DOHH2 (cell line): Measurements from ENCODE around the gene SUFU.
A peak's percentile ranks its signal among the peaks of the same experiment; 100 is the strongest.

Experiments
- H3F3A ChIP-seq: fragments of 200-600 bp; sonication (generic), shearing (Covaris generic); 2 replicates; pipeline ENCODE4 v1.6.0; 2016; ENCODE audit warnings: antibody characterized with exemption, mild to moderate bottlenecking; ENCODE audit not compliant: control insufficient read depth, insufficient read depth
- H3K27ac ChIP-seq: fragments of 200-600 bp; sonication (generic); 2 replicates; pipeline ENCODE4 v1.5.1; 2014; ENCODE audit warnings: low read depth, mild to moderate bottlenecking, low read length, moderate library complexity
- H3K27me3 ChIP-seq: fragments of 200-600 bp; sonication (generic); 2 replicates; pipeline ENCODE4 v1.6.1; 2014; ENCODE audit warnings: mild to moderate bottlenecking, low read length, mixed read lengths; ENCODE audit not compliant: control insufficient read depth
- H3K36me3 ChIP-seq: fragments of 200-600 bp; sonication (generic); 2 replicates; pipeline ENCODE4 v1.6.1; 2014; ENCODE audit warnings: mild to moderate bottlenecking, low read length, moderate library complexity, mixed read lengths; ENCODE audit not compliant: control insufficient read depth
- H3K4me1 ChIP-seq: fragments of 200-600 bp; sonication (generic); 2 replicates; pipeline ENCODE4 v1.6.1; 2014; ENCODE audit warnings: mild to moderate bottlenecking, low read length, mixed read lengths; ENCODE audit not compliant: control insufficient read depth
- H3K4me2 ChIP-seq: fragments of 200-600 bp; sonication (generic); 2 replicates; pipeline ENCODE4 v1.6.0; 2014; ENCODE audit warnings: mild to moderate bottlenecking, low read length, moderate library complexity
- H3K4me3 ChIP-seq: fragments of 200-600 bp; sonication (generic); 2 replicates; pipeline ENCODE4 v1.5.1; 2014; ENCODE audit warnings: mild to moderate bottlenecking, low read length, mixed read lengths
- H3K79me2 ChIP-seq: fragments of 200-600 bp; sonication (generic); 2 replicates; pipeline ENCODE4 v1.6.1; 2014; ENCODE audit warnings: mild to moderate bottlenecking, low read length, mixed read lengths; ENCODE audit not compliant: control insufficient read depth
- H3K9me2 ChIP-seq: fragments of 200-600 bp; sonication (generic); replicated peaks from 2 replicates; pipeline ENCODE4 v1.6.1; 2014; ENCODE audit warnings: mild to moderate bottlenecking, low read length, mixed read lengths; ENCODE audit not compliant: control insufficient read depth
- H3K9me3 ChIP-seq: fragments of 200-600 bp; sonication (generic); 2 replicates; pipeline ENCODE4 v1.6.1; 2014; ENCODE audit warnings: antibody characterized with exemption, low read length, mixed read lengths; ENCODE audit not compliant: control insufficient read depth, insufficient read depth
- H4K20me1 ChIP-seq: fragments of 200-600 bp; sonication (generic); 2 replicates; pipeline ENCODE4 v1.6.0; 2014; ENCODE audit warnings: low read depth, mild to moderate bottlenecking, antibody characterized with exemption, low read length, moderate library complexity; ENCODE audit not compliant: control insufficient read depth, insufficient read depth
- EZH2phosphoT487 ChIP-seq: fragments of 200-600 bp; sonication (generic); IDR thresholded peaks from 2 replicates; pipeline ENCODE4 v1.6.1; 2017; ENCODE audit warnings: borderline replicate concordance, mild to moderate bottlenecking, antibody characterized with exemption, low read length, moderate library complexity, mixed read lengths
- TF ChIP-seq, protein P1 (sequence below): fragments of 200-600 bp; sonication (generic); IDR thresholded peaks from one replicate; pipeline ENCODE4 v1.5.1; 2014; ENCODE audit warnings: antibody characterized with exemption, mild to moderate bottlenecking, low read depth, low read length; ENCODE audit not compliant: poor library complexity, severe bottlenecking

Gene SUFU

DNA sequence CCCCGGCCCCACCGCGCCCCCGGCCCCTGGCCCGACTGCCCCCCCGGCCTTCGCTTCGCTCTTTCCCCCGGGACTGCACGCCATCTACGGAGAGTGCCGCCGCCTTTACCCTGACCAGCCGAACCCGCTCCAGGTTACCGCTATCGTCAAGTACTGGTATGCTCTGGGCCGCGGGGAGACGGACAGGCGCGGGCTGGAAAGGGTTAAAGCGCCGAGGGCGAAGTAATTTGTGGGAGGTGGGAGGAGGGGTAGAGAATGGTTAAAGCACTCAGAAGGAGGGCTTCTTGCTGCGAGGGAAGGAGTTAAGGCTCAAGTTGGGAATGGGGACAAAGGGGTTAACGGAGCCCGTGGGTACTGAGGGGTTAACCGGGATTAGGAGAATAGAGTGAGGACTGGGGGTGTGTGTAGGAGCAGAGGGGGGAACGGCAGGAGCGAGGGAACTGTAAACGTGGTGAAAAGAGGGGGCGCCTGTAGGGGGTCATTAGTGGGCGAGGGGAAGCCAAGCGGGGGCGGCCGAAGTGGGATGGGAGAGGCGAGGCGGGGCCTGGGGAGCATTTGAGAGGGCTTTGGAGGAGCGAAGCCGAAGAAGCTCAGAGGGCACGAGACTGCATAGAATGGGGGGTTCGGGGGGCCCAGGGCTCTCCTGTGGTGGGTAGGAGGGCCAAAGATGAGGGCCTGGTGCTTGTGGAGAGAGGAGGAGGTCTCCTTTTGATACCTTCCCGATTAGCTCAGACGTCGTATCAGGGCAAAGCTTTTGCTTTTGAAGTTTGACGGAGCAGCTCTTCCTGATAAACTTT, 605 bp downstream of the SUFU start:
- H4K20me1 ChIP-seq = peaks cover 13% of the 10 kb centered on the region
- TF ChIP-seq EZH2phosphoT487 = no peak
- TF ChIP-seq, protein P1, sequence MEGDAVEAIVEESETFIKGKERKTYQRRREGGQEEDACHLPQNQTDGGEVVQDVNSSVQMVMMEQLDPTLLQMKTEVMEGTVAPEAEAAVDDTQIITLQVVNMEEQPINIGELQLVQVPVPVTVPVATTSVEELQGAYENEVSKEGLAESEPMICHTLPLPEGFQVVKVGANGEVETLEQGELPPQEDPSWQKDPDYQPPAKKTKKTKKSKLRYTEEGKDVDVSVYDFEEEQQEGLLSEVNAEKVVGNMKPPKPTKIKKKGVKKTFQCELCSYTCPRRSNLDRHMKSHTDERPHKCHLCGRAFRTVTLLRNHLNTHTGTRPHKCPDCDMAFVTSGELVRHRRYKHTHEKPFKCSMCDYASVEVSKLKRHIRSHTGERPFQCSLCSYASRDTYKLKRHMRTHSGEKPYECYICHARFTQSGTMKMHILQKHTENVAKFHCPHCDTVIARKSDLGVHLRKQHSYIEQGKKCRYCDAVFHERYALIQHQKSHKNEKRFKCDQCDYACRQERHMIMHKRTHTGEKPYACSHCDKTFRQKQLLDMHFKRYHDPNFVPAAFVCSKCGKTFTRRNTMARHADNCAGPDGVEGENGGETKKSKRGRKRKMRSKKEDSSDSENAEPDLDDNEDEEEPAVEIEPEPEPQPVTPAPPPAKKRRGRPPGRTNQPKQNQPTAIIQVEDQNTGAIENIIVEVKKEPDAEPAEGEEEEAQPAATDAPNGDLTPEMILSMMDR = no peak
- H3K36me3 ChIP-seq = peaks cover 11% of the 10 kb centered on the region
- peaks cover 7% of the 10 kb centered on the region for H3F3A ChIP-seq
- peaks cover 49% of the 10 kb centered on the region for H3K79me2 ChIP-seq
- H3K27ac ChIP-seq = no peak overlapping the region
- H3K9me2 ChIP-seq = no peaks in the 10 kb centered on the region
- no peaks in the 10 kb centered on the region for H3K9me3 ChIP-seq
- peaks cover 33% of the 10 kb centered on the region for H3K4me1 ChIP-seq
- no peaks in the 10 kb centered on the region for H3K27me3 ChIP-seq
- peak overlapping the region; percentile 97 for H3K4me2 ChIP-seq
- H3K4me3 ChIP-seq = peak overlapping the region; percentile 99

DNA sequence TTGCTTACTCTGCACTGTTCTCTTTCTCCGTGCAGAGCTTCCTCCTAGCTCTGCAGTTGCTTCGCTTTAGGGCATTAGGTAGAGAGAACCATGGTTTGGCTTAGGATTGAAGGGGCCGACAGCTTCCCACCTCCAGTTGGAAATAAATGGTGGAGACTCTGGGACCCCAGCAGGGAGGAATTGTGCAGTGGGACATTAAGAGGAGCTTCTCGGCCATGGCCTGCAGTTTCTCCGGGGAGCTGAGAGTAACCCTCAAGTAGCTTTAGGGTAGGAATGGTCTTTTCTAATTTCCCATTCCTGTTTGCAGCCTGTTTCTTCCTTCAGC, 1.2 kb downstream of the SUFU start:
- H3K4me3 ChIP-seq = peak overlapping the region; percentile 99
- no peak for TF ChIP-seq EZH2phosphoT487
- TF ChIP-seq, protein P1 = no peak
- peaks cover 7% of the 10 kb centered on the region for H3F3A ChIP-seq
- H3K27me3 ChIP-seq = no peaks in the 10 kb centered on the region
- H3K79me2 ChIP-seq = peaks cover 44% of the 10 kb centered on the region
- H3K36me3 ChIP-seq = peaks cover 14% of the 10 kb centered on the region
- H3K9me2 ChIP-seq = no peaks in the 10 kb centered on the region
- H3K4me1 ChIP-seq = peaks cover 29% of the 10 kb centered on the region
- H3K9me3 ChIP-seq = no peaks in the 10 kb centered on the region
- peaks cover 13% of the 10 kb centered on the region for H4K20me1 ChIP-seq
- peak overlapping the region; percentile 97 for H3K4me2 ChIP-seq
- no peak overlapping the region for H3K27ac ChIP-seq

DNA sequence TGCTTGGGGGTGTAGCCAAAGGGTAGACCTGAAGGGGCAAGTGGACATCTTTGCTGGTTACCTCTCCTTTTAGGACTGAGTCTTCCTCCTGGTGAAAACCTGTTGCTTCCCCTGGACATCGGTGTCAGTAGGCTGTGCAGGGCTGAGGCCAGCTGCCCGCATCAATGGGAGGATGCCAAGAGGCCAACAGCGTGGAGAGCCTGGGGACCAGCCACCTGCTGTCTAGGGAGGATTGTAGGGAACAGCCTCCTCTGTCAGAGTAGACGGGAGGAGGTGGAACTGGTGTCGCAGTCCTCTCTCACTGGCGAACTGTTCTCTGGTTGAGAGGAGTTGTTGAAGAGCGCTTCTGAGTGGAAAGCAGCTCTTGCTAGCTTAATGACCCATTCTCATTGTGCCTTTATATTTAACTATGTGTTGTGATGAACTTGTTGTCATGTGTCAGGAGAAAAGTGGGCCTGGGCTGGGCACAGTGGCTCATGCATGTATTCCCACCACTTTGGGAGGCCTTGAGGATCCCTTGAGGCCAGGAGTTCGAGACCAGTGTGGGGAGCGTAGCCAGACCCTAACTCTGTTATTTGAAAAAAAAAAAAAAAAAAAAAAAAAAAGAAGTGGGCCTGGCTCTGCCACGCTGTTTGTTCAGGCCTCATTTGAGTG, 1.8 kb downstream of the SUFU start:
- H3K9me3 ChIP-seq = no peaks in the 10 kb centered on the region
- H3K36me3 ChIP-seq = peaks cover 13% of the 10 kb centered on the region
- no peaks in the 10 kb centered on the region for H3K9me2 ChIP-seq
- H3K27me3 ChIP-seq = no peaks in the 10 kb centered on the region
- H3K4me2 ChIP-seq = peak overlapping the region; percentile 97
- peaks cover 7% of the 10 kb centered on the region for H3F3A ChIP-seq
- H3K27ac ChIP-seq = no peak overlapping the region
- TF ChIP-seq, protein P1 = no peak
- no peak for TF ChIP-seq EZH2phosphoT487
- peak overlapping the region; percentile 99; the same call in 1 of the 2 replicates for H3K4me3 ChIP-seq
- peaks cover 11% of the 10 kb centered on the region for H4K20me1 ChIP-seq
- peaks cover 28% of the 10 kb centered on the region for H3K4me1 ChIP-seq
- H3K79me2 ChIP-seq = peaks cover 39% of the 10 kb centered on the region
